Psoas muscle (tissue), 8 donors: Measurements from ENCODE around the gene OTUD3. TPM values are rescaled to one million over a fixed set of nuclear protein-coding genes. Genes with fewer than 3 reads are reported as not detected.

Experiments used
- ATAC-seq, 4 donors: fragments of 200-7000 bp; cut with Tn5 transposase; one replicate each; pipeline ENCODE4 v1.9.1; 2020; ENCODE audit warnings: moderate library complexity in 3 of 4, mild to moderate bottlenecking in 2 of 4
- DNase-seq, 2 donors: peaks; one replicate each; pipeline ENCODE4 v3.0.0-alpha.2; 2020
- H3K27ac ChIP-seq: fragments of 200-600 bp; one replicate; pipeline ENCODE4 v1.8.0; 2022
- H3K27me3 ChIP-seq, 3 donors: fragments of 200-600 bp in 1 of 3; one replicate each; pipeline versions ENCODE4 v1.6.1 to v1.8.0; 2013 to 2022; ENCODE audit warnings: low read length in 2 of 3, mild to moderate bottlenecking in 2 of 3, moderate library complexity in 1 of 3; ENCODE audit not compliant: insufficient read depth in 3 of 3
- H3K36me3 ChIP-seq, 2 donors: fragments of 200-600 bp in 1 of 2; one replicate each; pipeline versions ENCODE4 v1.6.1 to v1.8.0; 2013 to 2022; ENCODE audit warnings: low read depth in 1 of 2, mild to moderate bottlenecking in 1 of 2, moderate library complexity in 1 of 2; ENCODE audit not compliant: insufficient read depth in 1 of 2
- H3K4me1 ChIP-seq: fragments of 200-600 bp; one replicate; pipeline ENCODE4 v1.8.0; 2022
- H3K4me3 ChIP-seq: fragments of 200-600 bp; one replicate; pipeline ENCODE4 v1.8.0; 2022; ENCODE audit warnings: mild to moderate bottlenecking
- H3K9me3 ChIP-seq: fragments of 200-600 bp; one replicate; pipeline ENCODE4 v1.8.0; 2022
- WGBS, 3 donors: extraction: QIAGEN DNeasy Blood & Tissue Kit; methylation state at CpG; one replicate each; pipeline versions ENCODE4 v1.1.6 to v1.1.7; 2013; 5-methylcytosine and 5-hydroxymethylcytosine counted together
- intact Hi-C, 2 donors: fragments of 100-400 bp; cut with DNase I; formaldehyde crosslinking; loops; one replicate each; pipeline versions ENCODE4 v1.11.0 to v1.14.2; 2022
- polyA plus RNA-seq, 3 donors: library from polyadenylated mRNA; stranded (reverse); fragments of 200-250 nt; gene quantifications; one replicate each; pipeline ENCODE4 v1.2.3, GENCODE V29; 2013
- total RNA-seq, 4 donors: library from RNA; stranded (reverse); fragmentation: NEBNext Ultra II Directional in 2 of 4; extraction: Animal tissue kit (Norgen Biotek cat#: 25700) in 2 of 4; gene quantifications; one replicate each; pipeline versions ENCODE4 v1.2.1 to v1.2.4, GENCODE V29; 2021 to 2023
- TF ChIP-seq, protein P1 (sequence below): fragments of 200-600 bp; IDR thresholded peaks from one replicate; pipeline ENCODE4 v1.8.0; 2022; ENCODE audit warnings: antibody characterized with exemption
- donor health status: healthy with polysubstance abuse.
- donor health status: DM: no; HTN: no; CAD: no; lungs with moderate emphysema.
- donor health status: Bipolar disorder and iron deficiency.
- donor health status: healthy.
- donor health status: DM: yes; HTN: yes; CAD: no.
- donor health status: DM: no; HTN: no; CAD: no.
- donor health status: DM: no; HTN: no; CAD: no.
- donor health status: DM: yes; HTN: yes; CAD: no.

The OTUD3 gene
- total and polyA plus RNA-seq, 7 donors = 2.3 to 7.6 (median 6.1) TPM

DNA sequence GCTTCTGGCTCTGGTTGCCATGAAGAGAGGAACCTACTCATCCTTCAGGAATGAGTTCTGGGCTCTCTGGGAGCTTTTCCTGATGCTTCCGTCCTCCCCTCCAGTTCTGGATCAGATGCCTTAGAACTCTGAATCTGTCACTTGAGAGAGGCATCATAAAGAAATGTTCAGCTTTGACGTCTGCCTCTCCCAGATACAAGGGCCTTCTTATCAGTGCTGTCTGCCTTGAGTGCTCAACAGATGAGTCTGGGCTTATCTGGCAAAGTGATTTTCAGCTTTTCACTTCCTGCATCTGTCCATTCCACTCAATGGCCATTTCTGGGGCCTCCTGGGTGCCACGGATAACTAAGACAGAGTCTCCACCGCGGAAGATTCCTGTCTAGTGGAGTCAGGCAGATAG lies 12.3 kb upstream of the OTUD3 start:
- Histone ChIP-seq H3K36me3 (no peaks in the 10 kb centered on the region), H3K27ac (no peak overlapping the region), H3K9me3 (no peaks in the 10 kb centered on the region), H3K4me1 (peaks cover 9% of the 10 kb centered on the region), H3K4me3 (no peak overlapping the region), H3K27me3 (peaks cover 0 to 15% (median 0%) of the 10 kb centered on the region in 3 donors)
- ATAC-seq (no peak), DNase-seq (no peak)
- TF ChIP-seq, protein P1, sequence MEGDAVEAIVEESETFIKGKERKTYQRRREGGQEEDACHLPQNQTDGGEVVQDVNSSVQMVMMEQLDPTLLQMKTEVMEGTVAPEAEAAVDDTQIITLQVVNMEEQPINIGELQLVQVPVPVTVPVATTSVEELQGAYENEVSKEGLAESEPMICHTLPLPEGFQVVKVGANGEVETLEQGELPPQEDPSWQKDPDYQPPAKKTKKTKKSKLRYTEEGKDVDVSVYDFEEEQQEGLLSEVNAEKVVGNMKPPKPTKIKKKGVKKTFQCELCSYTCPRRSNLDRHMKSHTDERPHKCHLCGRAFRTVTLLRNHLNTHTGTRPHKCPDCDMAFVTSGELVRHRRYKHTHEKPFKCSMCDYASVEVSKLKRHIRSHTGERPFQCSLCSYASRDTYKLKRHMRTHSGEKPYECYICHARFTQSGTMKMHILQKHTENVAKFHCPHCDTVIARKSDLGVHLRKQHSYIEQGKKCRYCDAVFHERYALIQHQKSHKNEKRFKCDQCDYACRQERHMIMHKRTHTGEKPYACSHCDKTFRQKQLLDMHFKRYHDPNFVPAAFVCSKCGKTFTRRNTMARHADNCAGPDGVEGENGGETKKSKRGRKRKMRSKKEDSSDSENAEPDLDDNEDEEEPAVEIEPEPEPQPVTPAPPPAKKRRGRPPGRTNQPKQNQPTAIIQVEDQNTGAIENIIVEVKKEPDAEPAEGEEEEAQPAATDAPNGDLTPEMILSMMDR = no peak
- 66 to 72% (median 71%) methylated on average over 5 of the region's 5 CpGs for WGBS, 3 donors
- intact Hi-C loops = loop anchor here in 1 of 2 donors (10.0 kb wide), 1 partner anchor 145 kb away; no protein-coding TSS in a partner anchor

DNA sequence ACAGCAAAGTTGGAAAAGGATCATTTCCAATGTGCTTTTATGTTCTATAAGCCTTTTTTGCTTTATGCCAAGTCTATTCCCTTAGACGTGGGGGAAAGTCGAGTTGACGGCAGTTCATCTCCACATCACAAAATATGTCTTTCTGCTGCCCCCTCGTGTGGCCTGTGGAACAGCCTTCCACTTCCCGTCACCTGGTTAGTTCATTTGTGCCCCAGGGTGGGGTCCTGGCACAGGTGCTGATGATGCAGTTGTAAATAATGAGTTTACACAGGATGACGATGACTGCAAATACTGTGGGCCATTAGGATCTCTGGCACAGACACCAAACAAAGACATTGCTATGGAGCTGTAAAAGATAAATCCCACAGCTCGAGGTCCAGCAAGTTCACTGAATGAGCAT lies 10.0 kb upstream of the OTUD3 start:
- Histone ChIP-seq H3K27me3 (peaks cover 0 to 22% (median 0%) of the 10 kb centered on the region in 3 donors), H3K4me1 (no peaks in the 10 kb centered on the region), H3K36me3 (no peaks in the 10 kb centered on the region), H3K9me3 (no peaks in the 10 kb centered on the region), H3K4me3 (no peak overlapping the region), H3K27ac (no peak overlapping the region)
- intact Hi-C loops = no loop called here
- peak in 1 of 4 donors; percentile 46 for ATAC-seq
- no peak for DNase-seq
- TF ChIP-seq, protein P1 = no peak
- 29 to 51% (median 43%) methylated on average over 7 of the region's 7 CpGs for WGBS, 3 donors

DNA sequence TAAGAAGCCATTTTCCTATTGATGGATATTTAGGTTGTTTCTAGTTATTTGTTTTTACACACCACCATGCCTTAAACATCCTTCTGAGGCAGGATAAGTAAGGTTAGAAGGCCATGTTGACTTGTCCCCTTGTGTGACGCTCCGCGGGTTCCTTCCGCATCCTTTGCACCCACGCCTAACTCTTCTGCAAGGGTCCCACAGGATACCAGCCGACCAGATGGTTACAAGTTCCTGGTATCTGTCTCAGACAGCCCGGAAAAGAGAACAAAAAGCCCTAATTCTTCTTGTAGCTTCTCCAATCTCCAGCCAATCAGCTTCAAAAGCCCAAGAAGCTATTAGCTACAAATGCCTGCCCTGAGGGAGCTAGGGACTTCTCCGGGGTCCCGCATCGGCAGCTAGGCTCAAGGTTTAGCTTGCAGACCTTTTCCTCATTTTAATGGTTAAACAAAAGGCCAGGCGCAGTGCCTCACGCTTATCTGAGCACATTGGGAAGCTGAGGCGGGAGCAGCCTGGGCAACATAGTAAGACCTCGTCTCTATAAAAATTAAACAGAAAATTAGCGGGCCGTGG lies 4.9 kb upstream of the OTUD3 start:
- no peaks in the 10 kb centered on the region for H3K9me3 ChIP-seq
- intact Hi-C loops = no loop called here
- H3K27ac ChIP-seq = no peak overlapping the region
- TF ChIP-seq, protein P1 = no peak
- peaks cover 4% of the 10 kb centered on the region for H3K4me1 ChIP-seq
- WGBS, 3 donors = 78 to 83% (median 80%) methylated on average over 16 of the region's 16 CpGs
- DNase-seq = no peak
- H3K27me3 ChIP-seq = peaks cover 0 to 14% (median 0%) of the 10 kb centered on the region in 3 donors
- H3K36me3 ChIP-seq = no peaks in the 10 kb centered on the region
- no peak for ATAC-seq
- no peak overlapping the region for H3K4me3 ChIP-seq

DNA sequence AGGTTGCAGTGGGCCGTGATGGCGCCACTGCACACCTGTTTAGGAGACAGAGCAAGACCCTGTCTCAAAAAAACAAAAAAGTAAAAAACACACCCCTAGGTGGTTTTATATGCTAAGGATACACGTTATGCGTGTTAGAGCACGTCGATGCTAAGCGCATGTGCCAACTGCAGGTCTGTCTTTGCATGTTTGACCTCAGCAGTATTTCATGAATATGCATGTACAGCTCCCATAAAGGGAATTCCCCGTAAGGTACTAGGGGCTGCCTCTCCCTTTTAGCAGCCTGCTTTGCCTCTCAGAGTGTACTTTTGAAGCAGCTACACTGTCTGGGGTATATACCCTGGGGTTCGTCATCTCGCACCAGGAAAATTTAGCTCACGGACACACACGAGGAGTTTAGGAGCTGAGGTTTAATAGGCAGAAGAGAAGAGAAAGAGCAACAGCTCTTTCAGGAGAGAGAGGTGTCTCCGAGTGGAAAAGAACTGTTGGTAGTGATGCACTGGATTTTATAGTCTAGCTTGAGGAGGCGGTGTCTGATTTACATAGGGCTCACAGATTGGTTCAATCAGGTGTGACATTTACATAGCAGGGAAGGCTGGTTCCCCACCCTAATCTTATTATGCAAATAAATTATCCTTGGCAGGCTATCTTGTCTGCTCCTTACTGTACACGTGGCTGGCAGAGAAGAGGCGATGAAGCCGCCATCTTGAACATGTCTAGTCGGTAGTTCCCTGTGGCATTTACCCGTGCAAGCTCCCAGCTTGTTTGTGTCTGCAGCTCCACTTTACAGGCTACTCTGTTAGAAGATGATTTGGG lies 4.2 kb upstream of the OTUD3 start:
- 67 to 71% (median 70%) methylated on average over 19 of the region's 19 CpGs for WGBS, 3 donors
- Histone ChIP-seq H3K4me3 (no peak overlapping the region), H3K27ac (peak overlapping the region; percentile 23), H3K36me3 (no peaks in the 10 kb centered on the region), H3K9me3 (no peaks in the 10 kb centered on the region), H3K27me3 (peaks cover 0 to 13% (median 0%) of the 10 kb centered on the region in 3 donors), H3K4me1 (peaks cover 5% of the 10 kb centered on the region)
- no peak for ATAC-seq
- TF ChIP-seq, protein P1 = no peak
- intact Hi-C loops = no loop called here
- DNase-seq = no peak
